ACC112 (cell line): Measurements from ENCODE around the gene NPAS3.
A peak's percentile ranks its signal among the peaks of the same experiment; 100 is the strongest.

Source experiments
- H2AFZ ChIP-seq: fragments of 200-600 bp; sonication (generic); one replicate; pipeline ENCODE4 v1.6.0; 2017; ENCODE audit warnings: antibody characterized with exemption, low read length; ENCODE audit not compliant: unreplicated experiment
- H3K27ac ChIP-seq: fragments of 200-600 bp; sonication (generic); 2 replicates; pipeline ENCODE4 v1.5.1; 2014; ENCODE audit warnings: low read depth, mild to moderate bottlenecking, antibody characterized with exemption, low read length, moderate library complexity
- H3K27me3 ChIP-seq: fragments of 200-600 bp; sonication (generic); 2 replicates; pipeline ENCODE4 v1.6.1; 2014; ENCODE audit warnings: mild to moderate bottlenecking, antibody characterized with exemption, low read length, moderate library complexity, mixed read lengths; ENCODE audit not compliant: insufficient read depth
- H3K36me3 ChIP-seq: fragments of 200-600 bp; sonication (generic); 2 replicates; pipeline ENCODE4 v1.6.1; 2016; ENCODE audit warnings: mild to moderate bottlenecking, antibody characterized with exemption, low read length, moderate library complexity, mixed read lengths; ENCODE audit not compliant: insufficient read depth
- H3K4me1 ChIP-seq: fragments of 200-600 bp; sonication (generic); one replicate; pipeline ENCODE4 v1.6.1; 2016; ENCODE audit warnings: low read length, mixed read lengths; ENCODE audit not compliant: insufficient read depth, unreplicated experiment, control insufficient read depth
- H3K4me3 ChIP-seq: fragments of 200-600 bp; sonication (generic); 2 replicates; pipeline ENCODE4 v1.5.1; 2014; ENCODE audit warnings: mild to moderate bottlenecking, low read depth, low read length
- H3K79me2 ChIP-seq: fragments of 200-600 bp; sonication (generic); one replicate; pipeline ENCODE4 v1.6.0; 2016; ENCODE audit warnings: low read length; ENCODE audit not compliant: control insufficient read depth, unreplicated experiment, insufficient read depth

NPAS3 gene

DNA sequence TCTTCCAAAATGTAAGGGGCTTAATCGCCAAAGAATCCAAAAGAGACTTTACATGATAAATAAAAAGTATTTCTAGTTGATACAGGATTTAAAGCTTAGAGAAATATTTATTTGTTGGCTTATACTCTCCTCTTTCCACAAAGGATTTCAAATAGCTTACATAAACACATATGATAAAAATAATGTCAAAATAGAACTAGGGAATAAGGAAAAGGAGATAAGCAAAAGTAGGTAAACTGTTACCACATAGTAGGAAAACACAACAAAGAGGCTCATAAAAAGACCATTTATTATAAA lies 625.2 kb downstream of the NPAS3 start:
- peaks cover 52% of the 10 kb centered on the region for H3K4me1 ChIP-seq
- H3K36me3 ChIP-seq = no peaks in the 10 kb centered on the region
- no peaks in the 10 kb centered on the region for H3K27me3 ChIP-seq
- H3K79me2 ChIP-seq = no peaks in the 10 kb centered on the region
- no peak overlapping the region for H2AFZ ChIP-seq
- H3K27ac ChIP-seq = peak overlapping the region; percentile 79; the same call in 1 of the 2 replicates
- H3K4me3 ChIP-seq = no peak overlapping the region

DNA sequence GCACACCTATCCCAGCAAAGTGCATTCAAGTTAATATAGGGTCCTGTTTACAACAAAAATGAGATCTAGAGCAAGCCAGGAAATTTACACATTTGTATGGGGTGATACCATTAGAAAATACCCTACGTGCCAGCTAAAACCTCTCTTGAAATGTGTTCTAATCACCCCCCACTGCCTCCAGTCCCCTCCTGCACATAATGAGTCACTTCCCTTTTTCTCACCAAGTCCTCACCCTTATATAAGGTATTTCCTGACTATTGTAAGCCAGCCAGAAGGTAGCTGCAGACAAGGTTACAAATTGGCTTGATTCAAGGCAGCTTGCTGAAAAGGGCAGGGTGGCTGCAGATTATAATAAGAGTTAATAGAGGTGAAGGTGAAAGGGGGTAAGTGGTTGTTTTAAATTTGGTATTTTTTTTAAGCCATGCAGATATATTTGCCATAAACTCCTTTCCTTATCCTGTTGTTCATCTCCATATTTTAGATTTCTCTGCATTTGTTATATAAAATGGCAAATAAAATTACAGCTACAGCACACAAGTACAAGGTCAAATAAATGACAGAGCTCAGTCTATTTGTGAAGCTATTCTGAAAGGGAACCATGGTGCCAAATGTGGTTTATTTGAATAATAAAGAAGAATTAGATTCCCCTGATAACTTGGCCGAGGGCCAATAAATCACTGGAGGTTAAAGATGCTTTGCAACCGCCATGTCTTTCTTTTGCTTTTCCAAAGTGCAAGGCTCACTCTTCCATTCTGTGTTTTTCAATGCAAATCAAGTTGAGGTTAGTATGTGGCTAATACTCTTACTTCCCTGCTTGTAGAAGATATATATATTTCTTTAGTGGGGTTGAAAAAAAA lies 626.3 kb downstream of the NPAS3 start:
- H3K27ac ChIP-seq = peak overlapping the region; percentile 79
- peaks cover 64% of the 10 kb centered on the region for H3K4me1 ChIP-seq
- H3K4me3 ChIP-seq = peak overlapping the region; percentile 31; the same call in 1 of the 2 replicates
- no peak overlapping the region for H2AFZ ChIP-seq
- H3K36me3 ChIP-seq = no peaks in the 10 kb centered on the region
- no peaks in the 10 kb centered on the region for H3K27me3 ChIP-seq
- no peaks in the 10 kb centered on the region for H3K79me2 ChIP-seq

DNA sequence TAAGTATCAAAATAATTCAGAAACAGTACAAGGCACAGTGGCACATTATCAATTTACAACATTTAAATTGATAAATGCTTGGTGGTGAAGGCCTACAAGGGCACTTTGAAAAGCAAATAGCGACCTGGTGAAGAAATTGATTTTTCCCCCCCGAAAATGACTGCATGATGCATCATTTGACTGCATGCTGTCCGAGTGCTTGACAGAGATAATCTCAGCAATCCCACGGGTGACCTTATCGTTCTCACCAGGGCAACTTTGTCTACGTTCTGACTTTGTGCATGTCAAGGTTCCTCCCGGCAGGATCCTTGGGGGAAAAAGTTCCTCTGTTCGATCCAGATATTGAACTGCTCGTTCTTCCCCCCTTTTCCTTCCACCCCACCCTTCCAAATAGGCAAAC lies 627.4 kb downstream of the NPAS3 start:
- no peak overlapping the region for H2AFZ ChIP-seq
- no peaks in the 10 kb centered on the region for H3K36me3 ChIP-seq
- peaks cover 75% of the 10 kb centered on the region for H3K4me1 ChIP-seq
- H3K79me2 ChIP-seq = no peaks in the 10 kb centered on the region
- peak overlapping the region; percentile 79; the same call in 1 of the 2 replicates for H3K27ac ChIP-seq
- H3K27me3 ChIP-seq = no peaks in the 10 kb centered on the region
- no peak overlapping the region for H3K4me3 ChIP-seq

DNA sequence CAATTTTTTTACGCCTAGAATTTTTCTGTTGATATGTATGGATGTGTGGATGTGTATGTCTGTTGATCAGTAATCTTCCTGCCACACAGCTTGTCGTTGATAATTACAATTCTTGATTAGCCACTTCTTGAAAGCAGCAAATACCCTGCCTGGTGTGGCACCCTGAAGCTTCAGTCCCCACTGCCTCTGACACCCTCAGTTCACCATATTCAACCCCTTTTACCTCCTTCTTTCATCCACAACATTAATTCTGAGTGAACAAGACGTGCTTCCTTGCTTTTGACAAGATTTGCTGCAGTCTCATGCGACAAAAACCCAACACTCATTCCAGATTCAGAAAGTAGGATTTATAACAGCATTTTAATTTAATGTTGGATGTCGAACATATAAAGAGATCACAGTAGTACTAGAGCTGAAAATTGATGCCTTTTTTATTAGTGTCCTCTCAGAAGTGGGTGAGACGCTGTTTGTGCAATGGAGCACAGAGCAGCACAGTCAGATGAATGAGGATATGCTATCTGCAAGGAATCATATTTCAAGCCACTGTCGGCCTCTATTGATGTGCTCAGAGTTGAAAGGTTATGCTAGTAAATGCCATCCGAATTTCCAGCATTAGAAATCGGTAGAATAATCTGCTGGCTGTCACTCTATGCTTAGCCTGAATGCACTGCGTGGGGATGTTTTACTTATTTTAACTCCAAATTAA lies 628.5 kb downstream of the NPAS3 start:
- H3K4me1 ChIP-seq = peaks cover 75% of the 10 kb centered on the region

DNA sequence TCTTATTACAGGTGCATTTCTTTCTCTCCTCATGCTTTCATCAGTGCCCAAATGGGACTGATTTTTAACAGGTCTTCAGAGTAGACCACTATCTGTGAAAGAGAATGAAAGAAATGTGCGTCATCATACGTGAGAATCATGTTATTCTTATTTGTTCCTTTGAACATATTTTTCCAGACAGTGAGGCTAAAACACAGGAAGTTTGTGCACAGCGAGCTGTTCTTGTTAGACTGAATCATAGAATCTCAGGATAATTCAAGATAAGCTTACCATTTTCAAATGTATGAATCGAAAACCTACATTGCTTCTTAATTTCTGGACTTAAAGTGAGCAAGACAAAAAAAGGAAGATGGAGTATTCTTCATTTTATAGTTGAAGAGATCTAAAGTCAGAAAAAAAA lies 629.1 kb downstream of the NPAS3 start:
- Histone ChIP-seq H3K27ac (peak overlapping the region; percentile 90), H3K79me2 (no peaks in the 10 kb centered on the region), H3K36me3 (no peaks in the 10 kb centered on the region), H2AFZ (peak overlapping the region; percentile 24), H3K4me1 (peaks cover 75% of the 10 kb centered on the region), H3K4me3 (peak overlapping the region; percentile 15; the same call in 1 of the 2 replicates), H3K27me3 (no peaks in the 10 kb centered on the region)

More for the DNA sequence above, 628.5 kb downstream of the NPAS3 start:
- H3K27ac ChIP-seq = peak overlapping the region; percentile 90
- H3K36me3 ChIP-seq = no peaks in the 10 kb centered on the region
- H3K79me2 ChIP-seq = no peaks in the 10 kb centered on the region
- H2AFZ ChIP-seq = peak overlapping the region; percentile 24
- H3K27me3 ChIP-seq = no peaks in the 10 kb centered on the region
- peak overlapping the region; percentile 15; the same call in 1 of the 2 replicates for H3K4me3 ChIP-seq

DNA sequence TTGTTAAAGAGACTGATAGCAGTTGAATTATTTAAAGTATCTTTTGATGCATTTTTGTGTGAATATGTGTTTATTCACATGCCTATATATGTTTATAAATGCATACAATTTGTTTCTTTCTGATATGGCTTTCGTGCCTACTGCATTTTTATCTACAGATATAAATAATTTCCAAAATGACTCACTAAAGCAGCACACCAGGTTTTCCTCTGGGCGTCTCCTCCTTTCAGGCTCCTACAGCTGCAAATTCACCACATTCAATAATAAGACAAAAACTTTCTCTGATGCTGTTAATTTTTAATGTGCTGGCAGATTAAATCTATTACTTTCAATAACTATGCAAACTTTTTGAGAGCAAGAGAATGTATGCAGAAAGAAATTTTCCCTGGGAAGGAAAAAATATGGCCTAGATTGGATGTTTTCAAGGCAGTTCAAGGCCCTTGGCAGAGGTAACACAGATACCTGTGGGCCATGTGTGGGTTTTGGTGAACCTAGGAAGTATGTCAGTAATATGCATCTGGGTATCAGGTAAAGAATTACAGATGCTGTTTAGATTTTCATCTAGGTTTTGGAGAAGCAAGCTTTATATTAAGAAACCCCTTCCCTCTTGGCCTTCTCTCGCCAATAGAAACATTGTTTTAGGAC lies 630.4 kb downstream of the NPAS3 start:
- Histone ChIP-seq H3K79me2 (no peaks in the 10 kb centered on the region), H3K27ac (peak overlapping the region; percentile 90), H3K4me1 (peaks cover 68% of the 10 kb centered on the region), H3K36me3 (no peaks in the 10 kb centered on the region), H3K4me3 (peak overlapping the region; percentile 36; the same call in 1 of the 2 replicates), H3K27me3 (no peaks in the 10 kb centered on the region), H2AFZ (peak overlapping the region; percentile 55)

DNA sequence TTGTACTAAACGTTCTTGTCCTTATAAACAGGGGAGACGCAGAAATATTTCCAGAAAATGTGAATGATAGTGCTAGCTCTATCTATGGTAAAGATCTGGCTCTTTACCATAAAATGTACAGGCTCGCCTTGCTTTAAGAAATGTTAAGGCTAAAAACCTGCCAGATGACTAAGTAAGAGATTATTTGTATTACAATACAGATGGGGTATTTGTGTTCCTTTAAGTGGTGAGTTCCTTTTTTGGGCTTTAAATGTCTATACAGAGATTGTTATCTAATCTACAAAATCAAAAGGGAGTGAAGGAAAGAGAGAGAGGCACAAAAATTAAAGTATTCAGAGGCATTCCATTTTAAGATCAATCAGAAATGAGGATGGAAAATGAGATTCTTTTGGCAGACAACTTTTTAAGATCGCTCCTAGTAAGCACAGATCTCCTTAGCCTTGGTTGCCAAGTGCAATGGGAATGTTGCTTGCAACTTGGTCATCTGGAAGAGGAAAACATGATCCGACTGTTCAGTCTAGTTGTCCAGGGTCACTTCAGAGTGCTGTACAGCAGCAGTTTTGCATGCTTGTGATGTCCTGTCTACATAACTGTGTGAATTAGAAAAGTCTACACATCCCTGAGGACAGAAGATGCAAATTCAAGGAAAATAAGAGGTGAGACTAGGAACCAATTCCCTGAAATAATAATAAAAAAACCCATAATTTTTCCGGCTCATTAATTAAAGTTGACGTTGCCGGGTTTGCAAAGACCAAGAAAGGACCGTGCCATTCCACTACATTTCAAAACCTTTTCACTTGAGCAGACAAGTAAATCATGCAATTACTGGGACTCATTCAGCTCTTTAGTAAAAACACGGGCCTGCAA lies 631.4 kb downstream of the NPAS3 start:
- H3K4me3 ChIP-seq = no peak overlapping the region
- H3K27ac ChIP-seq = peak overlapping the region; percentile 90
- peaks cover 58% of the 10 kb centered on the region for H3K4me1 ChIP-seq

DNA sequence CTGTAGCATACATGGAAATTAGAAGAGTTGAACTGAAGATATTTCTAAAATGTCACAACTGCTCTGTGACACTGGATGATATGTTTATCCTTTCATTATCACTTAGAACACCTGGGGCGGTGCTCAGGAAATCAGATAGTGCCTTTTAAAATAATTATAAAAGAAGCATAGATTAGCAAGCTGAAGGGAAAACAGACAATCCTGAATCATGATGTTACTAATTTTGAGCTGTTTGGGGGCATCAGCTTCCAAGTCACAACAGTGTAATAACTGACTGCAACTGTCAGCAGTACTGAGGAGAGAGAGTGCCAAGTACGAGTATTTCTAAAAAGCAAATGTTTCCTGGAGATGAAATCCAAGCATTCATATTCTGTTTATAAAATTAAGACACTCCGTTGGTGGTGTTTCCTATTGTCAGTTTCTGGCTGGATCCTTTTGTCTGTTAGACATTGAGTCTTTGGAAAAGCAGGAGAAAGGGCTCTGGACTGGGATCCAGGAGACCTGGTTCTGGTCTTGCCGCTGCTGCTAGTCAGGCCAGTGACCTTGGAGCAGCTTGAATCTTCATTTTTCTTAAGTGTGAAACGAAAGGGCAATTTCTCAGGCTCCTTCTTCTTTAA lies 632.1 kb downstream of the NPAS3 start:
- Histone ChIP-seq H3K27me3 (no peaks in the 10 kb centered on the region), H2AFZ (peak overlapping the region; percentile 70), H3K79me2 (no peaks in the 10 kb centered on the region), H3K4me3 (no peak overlapping the region), H3K27ac (no peak overlapping the region), H3K36me3 (no peaks in the 10 kb centered on the region), H3K4me1 (peaks cover 52% of the 10 kb centered on the region)

More for the DNA sequence above, 631.4 kb downstream of the NPAS3 start:
- Histone ChIP-seq H2AFZ (peak overlapping the region; percentile 72), H3K27me3 (no peaks in the 10 kb centered on the region), H3K79me2 (no peaks in the 10 kb centered on the region), H3K36me3 (no peaks in the 10 kb centered on the region)

DNA sequence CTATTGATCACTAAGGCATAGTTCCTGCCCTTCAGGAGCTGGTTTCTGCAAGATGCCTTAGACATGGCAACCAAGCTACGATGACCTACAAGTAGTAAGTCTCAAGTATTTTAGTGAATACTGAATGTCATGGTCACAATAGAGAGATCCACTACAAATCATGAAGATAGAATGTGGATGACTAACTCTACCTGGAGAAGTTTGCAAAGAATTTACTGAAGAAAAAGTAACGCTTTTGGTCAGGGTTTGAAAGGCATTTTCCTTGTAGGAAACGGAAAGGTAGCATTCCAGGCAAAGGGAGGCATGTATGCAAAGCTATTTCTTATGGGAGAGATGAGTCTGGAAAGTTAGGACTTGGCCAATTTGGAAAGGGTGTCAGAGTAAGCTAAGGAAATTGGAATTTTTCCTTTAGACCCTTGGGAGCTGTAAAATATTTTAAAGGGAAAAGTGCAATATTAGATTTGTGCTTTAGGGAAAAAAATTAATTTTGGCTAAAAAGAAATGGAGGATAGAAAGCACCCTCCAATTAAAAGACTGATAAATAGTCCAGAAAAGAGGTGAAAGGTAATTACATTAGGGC lies 634.7 kb downstream of the NPAS3 start:
- Histone ChIP-seq H3K36me3 (no peaks in the 10 kb centered on the region), H3K4me1 (peaks cover 27% of the 10 kb centered on the region), H3K4me3 (no peak overlapping the region), H3K79me2 (no peaks in the 10 kb centered on the region), H3K27ac (no peak overlapping the region), H3K27me3 (no peaks in the 10 kb centered on the region), H2AFZ (no peak overlapping the region)
